SK-N-SH (cell line): ENCODE measurements around the gene MAN2A1. TPM values are rescaled to one million over a fixed set of nuclear protein-coding genes. Genes with fewer than 3 reads are reported as not detected.

Experiments used
- CTCF ChIA-PET: fragments of 300-600, 350-600 bp; formaldehyde crosslinking; extraction: SDS; loops from one replicate; lab custom pipeline; 2021; lab: Yijun Ruan, JAX
- POLR2A ChIA-PET: fragments of 350-600 bp; sonication (Branson Sonifier 250); formaldehyde crosslinking; extraction: SDS; loops from one replicate; lab custom pipeline; 2020; ENCODE audit warnings: antibody characterized with exemption, inconsistent platforms; lab: Yijun Ruan, JAX
- DNase-seq: peaks from one replicate; pipeline ENCODE4 v3.0.0; 2012
- H2AFZ ChIP-seq: fragments of 200-600 bp; sonication (generic); 2 replicates; pipeline ENCODE4 v1.8.1; 2016; ENCODE audit warnings: antibody characterized with exemption, mild to moderate bottlenecking, low read depth
- H3F3A ChIP-seq: fragments of 200-600 bp; sonication (generic); replicated peaks from 2 replicates; pipeline ENCODE3; 2016; ENCODE audit warnings: antibody characterized with exemption, mild to moderate bottlenecking; ENCODE audit not compliant: insufficient read depth
- H3K27ac ChIP-seq, 2 experiments: fragments of 200-500 bp in 1 of 2; fragments of 200-600 bp in 1 of 2; sonication (Bioruptor generic) in 1 of 2; sonication (generic), shearing (Covaris generic) in 1 of 2; 2 replicates each; pipeline versions ENCODE4 v1.5.1 to v1.6.1; 2014 to 2016; ENCODE audit warnings: low read depth in 2 of 2, inconsistent platforms in 1 of 2, low read length in 1 of 2, mild to moderate bottlenecking in 1 of 2, mixed read lengths in 1 of 2
- H3K27me3 ChIP-seq: fragments of 200-600 bp; sonication (generic), shearing (Covaris generic); 2 replicates; pipeline ENCODE4 v1.6.1; 2016; ENCODE audit warnings: mixed run types; ENCODE audit not compliant: insufficient read depth
- H3K36me3 ChIP-seq, 2 experiments: fragments of 200-500 bp in 1 of 2; fragments of 200-600 bp in 1 of 2; sonication (Bioruptor generic) in 1 of 2; sonication (generic) in 1 of 2; replicated peaks in 1 of 2; 2 replicates each; pipeline versions ENCODE3 to v1.5.1; 2014 to 2016; ENCODE audit warnings: low read length in 1 of 2, mild to moderate bottlenecking in 1 of 2; ENCODE audit not compliant: insufficient read depth in 2 of 2, control insufficient read depth in 1 of 2
- H3K4me1 ChIP-seq, 2 experiments: fragments of 200-500 bp in 1 of 2; fragments of 200-600 bp in 1 of 2; sonication (Bioruptor generic) in 1 of 2; sonication (generic), shearing (Covaris generic) in 1 of 2; 2 replicates each; pipeline versions ENCODE4 v1.5.1 to v1.6.1; 2014 to 2016; ENCODE audit warnings: low read depth in 1 of 2, low read length in 1 of 2, mixed run types in 1 of 2; ENCODE audit not compliant: insufficient read depth in 2 of 2, control insufficient read depth in 1 of 2
- H3K4me2 ChIP-seq: fragments of 200-600 bp; sonication (generic), shearing (Covaris generic); 2 replicates; pipeline ENCODE4 v1.6.1; 2017; ENCODE audit warnings: mixed run types
- H3K4me3 ChIP-seq, 2 experiments: fragments of 200-500 bp in 1 of 2; fragments of 200-600 bp in 1 of 2; sonication (Bioruptor generic) in 1 of 2; sonication (generic), shearing (Covaris generic) in 1 of 2; 2 replicates each; pipeline versions ENCODE4 v1.5.1 to v1.8.1; 2014 to 2016; ENCODE audit warnings: low read depth in 2 of 2, inconsistent platforms in 1 of 2, low read length in 1 of 2, mild to moderate bottlenecking in 1 of 2, mixed read lengths in 1 of 2, moderate library complexity in 1 of 2
- H3K79me2 ChIP-seq: fragments of 200-600 bp; sonication (generic); 2 replicates; pipeline ENCODE4 v1.8.1; 2017; ENCODE audit warnings: mild to moderate bottlenecking; ENCODE audit not compliant: insufficient read depth
- H3K9ac ChIP-seq: fragments of 200-600 bp; sonication (generic); 2 replicates; pipeline ENCODE4 v1.6.1; 2017; ENCODE audit warnings: mixed run types
- H3K9me2 ChIP-seq: fragments of 200-600 bp; sonication (generic); 2 replicates; pipeline ENCODE4 v1.6.1; 2017; ENCODE audit warnings: mixed run types
- H3K9me3 ChIP-seq: fragments of 200-600 bp; sonication (generic); 2 replicates; pipeline ENCODE4 v1.6.1; 2017; ENCODE audit warnings: mixed run types, mild to moderate bottlenecking, moderate library complexity
- H4K20me1 ChIP-seq: fragments of 200-600 bp; sonication (generic); 2 replicates; pipeline ENCODE4 v1.6.1; 2017; ENCODE audit warnings: mild to moderate bottlenecking, mixed run types; ENCODE audit not compliant: insufficient read depth
- CHD2 ChIP-seq: fragments of 150-350 bp; IDR thresholded peaks from 2 replicates; pipeline ENCODE4 v1.6.1; 2018; ENCODE audit warnings: low read length; ENCODE audit not compliant: partially characterized antibody
- ELF1 ChIP-seq: IDR thresholded peaks from 2 replicates; pipeline ENCODE4 v1.4.0; 2012
- EP300 ChIP-seq, 2 experiments: IDR thresholded peaks; 2 replicates each; pipeline versions ENCODE4 v1.4.0 to v1.6.1; 2012; ENCODE audit warnings: borderline replicate concordance in 1 of 2, low read depth in 1 of 2, low read length in 1 of 2
- FOXJ3 ChIP-seq: sonication (generic); formaldehyde crosslinking; IDR thresholded peaks from 2 replicates; pipeline ENCODE4 v1.5.1; 2020; ENCODE audit warnings: mild to moderate bottlenecking, missing genetic modification reagents
- MEF2A ChIP-seq: IDR thresholded peaks from 2 replicates; pipeline ENCODE4 v1.4.0; 2012; ENCODE audit warnings: low read depth, borderline replicate concordance
- POLR2AphosphoS5 ChIP-seq: IDR thresholded peaks from 2 replicates; pipeline ENCODE4 v1.6.1; 2012; ENCODE audit warnings: low read depth, low read length
- RFX5 ChIP-seq: IDR thresholded peaks from 2 replicates; pipeline ENCODE4 v1.6.1; 2012; ENCODE audit warnings: mild to moderate bottlenecking, improper control_type of control experiment, low read length
- RXRA ChIP-seq: IDR thresholded peaks from 2 replicates; pipeline ENCODE4 v1.4.0; 2012; ENCODE audit warnings: low read depth, mild to moderate bottlenecking, borderline replicate concordance
- YY1 ChIP-seq: IDR thresholded peaks from 2 replicates; pipeline ENCODE4 v1.4.0; 2012; ENCODE audit warnings: low read depth, mild to moderate bottlenecking
- WGBS: methylation state at CpG from one replicate; pipeline ENCODE4 v1.1.6; 2017; ENCODE audit warnings: low lambda C conversion rate; 5-methylcytosine and 5-hydroxymethylcytosine counted together
- polyA plus RNA-seq, 3 experiments: library from polyadenylated mRNA; depleted of rRNA; stranded (reverse); fragments of >200 nt; gene quantifications; 2 replicates each; pipeline ENCODE4 v1.2.3, GENCODE V29; 2012
- TF ChIP-seq, protein P1 (sequence below): IDR thresholded peaks from 2 replicates; pipeline ENCODE4 v1.6.1; 2012; ENCODE audit warnings: mild to moderate bottlenecking, low read depth, low read length, moderate library complexity
- TF ChIP-seq, protein P2 (sequence below): IDR thresholded peaks from 2 replicates; pipeline ENCODE4 v1.4.0; 2012; ENCODE audit warnings: low read depth, borderline replicate concordance
- TF ChIP-seq, protein P3 (sequence below): IDR thresholded peaks from 2 replicates; pipeline ENCODE4; 2012
- TF ChIP-seq, protein P4 (sequence below): IDR thresholded peaks from 2 replicates; pipeline ENCODE4 v1.4.0; 2012; ENCODE audit warnings: low read depth
- TF ChIP-seq, protein P5 (sequence below): fragments of 200-600 bp; sonication (generic); IDR thresholded peaks from 2 replicates; pipeline ENCODE4 v1.6.1; 2017; ENCODE audit warnings: antibody characterized with exemption, mild to moderate bottlenecking, moderate library complexity

Gene MAN2A1
- polyA plus RNA-seq, 1 of the 3 experiments (the other 2 are of a cell fraction), result 19.7 TPM

DNA sequence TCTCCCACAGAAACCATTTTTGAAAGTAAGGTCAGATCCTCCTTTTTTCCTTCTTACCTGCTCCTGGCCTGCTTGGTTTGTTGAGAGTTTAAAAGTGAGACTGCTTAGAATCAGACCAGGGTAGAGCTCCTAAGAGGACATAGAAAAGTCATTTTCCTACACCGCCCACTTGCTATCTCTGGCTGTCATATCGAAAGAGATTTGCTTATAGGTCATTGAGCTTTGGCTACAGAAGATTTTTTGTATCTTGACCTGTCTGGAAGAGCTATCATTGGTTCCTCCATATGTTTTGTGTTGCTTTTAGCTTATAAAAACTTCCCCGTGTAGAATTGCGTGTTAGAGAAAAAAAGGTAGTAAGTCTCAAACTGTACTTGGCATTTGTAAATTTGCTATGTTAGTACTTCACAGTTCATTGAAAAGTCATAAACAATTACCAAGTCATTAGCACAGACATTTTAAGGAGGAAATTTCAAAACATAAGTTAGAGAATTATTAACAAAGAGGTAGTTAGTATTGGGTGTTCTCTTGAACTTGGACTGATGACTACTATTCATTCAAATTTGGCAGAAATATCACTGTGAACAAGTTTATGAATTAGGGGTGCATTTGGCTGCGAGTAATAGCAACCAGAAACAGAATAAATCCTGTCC lies 96.6 kb downstream of the MAN2A1 start:
- H3K9me3 ChIP-seq, result no peaks in the 10 kb centered on the region
- TF ChIP-seq EP300 (IDR thresholded peaks at IDR 0.05; ENCODE audit: borderline replicate concordance in 1 of 2, low read depth in 1 of 2, low read length in 1 of 2), result no peak
- TF ChIP-seq POLR2AphosphoS5, result no peak
- TF ChIP-seq, protein P1, sequence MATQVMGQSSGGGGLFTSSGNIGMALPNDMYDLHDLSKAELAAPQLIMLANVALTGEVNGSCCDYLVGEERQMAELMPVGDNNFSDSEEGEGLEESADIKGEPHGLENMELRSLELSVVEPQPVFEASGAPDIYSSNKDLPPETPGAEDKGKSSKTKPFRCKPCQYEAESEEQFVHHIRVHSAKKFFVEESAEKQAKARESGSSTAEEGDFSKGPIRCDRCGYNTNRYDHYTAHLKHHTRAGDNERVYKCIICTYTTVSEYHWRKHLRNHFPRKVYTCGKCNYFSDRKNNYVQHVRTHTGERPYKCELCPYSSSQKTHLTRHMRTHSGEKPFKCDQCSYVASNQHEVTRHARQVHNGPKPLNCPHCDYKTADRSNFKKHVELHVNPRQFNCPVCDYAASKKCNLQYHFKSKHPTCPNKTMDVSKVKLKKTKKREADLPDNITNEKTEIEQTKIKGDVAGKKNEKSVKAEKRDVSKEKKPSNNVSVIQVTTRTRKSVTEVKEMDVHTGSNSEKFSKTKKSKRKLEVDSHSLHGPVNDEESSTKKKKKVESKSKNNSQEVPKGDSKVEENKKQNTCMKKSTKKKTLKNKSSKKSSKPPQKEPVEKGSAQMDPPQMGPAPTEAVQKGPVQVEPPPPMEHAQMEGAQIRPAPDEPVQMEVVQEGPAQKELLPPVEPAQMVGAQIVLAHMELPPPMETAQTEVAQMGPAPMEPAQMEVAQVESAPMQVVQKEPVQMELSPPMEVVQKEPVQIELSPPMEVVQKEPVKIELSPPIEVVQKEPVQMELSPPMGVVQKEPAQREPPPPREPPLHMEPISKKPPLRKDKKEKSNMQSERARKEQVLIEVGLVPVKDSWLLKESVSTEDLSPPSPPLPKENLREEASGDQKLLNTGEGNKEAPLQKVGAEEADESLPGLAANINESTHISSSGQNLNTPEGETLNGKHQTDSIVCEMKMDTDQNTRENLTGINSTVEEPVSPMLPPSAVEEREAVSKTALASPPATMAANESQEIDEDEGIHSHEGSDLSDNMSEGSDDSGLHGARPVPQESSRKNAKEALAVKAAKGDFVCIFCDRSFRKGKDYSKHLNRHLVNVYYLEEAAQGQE, result no peak
- TF ChIP-seq, protein P2, sequence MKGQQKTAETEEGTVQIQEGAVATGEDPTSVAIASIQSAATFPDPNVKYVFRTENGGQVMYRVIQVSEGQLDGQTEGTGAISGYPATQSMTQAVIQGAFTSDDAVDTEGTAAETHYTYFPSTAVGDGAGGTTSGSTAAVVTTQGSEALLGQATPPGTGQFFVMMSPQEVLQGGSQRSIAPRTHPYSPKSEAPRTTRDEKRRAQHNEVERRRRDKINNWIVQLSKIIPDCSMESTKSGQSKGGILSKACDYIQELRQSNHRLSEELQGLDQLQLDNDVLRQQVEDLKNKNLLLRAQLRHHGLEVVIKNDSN, result no peak
- TF ChIP-seq RFX5, result no peak
- TF ChIP-seq MEF2A, result no peak
- no peak for TF ChIP-seq CHD2
- TF ChIP-seq YY1, result no peak
- no peak for TF ChIP-seq FOXJ3 (CRISPR knock-in tag)
- TF ChIP-seq, protein P3, sequence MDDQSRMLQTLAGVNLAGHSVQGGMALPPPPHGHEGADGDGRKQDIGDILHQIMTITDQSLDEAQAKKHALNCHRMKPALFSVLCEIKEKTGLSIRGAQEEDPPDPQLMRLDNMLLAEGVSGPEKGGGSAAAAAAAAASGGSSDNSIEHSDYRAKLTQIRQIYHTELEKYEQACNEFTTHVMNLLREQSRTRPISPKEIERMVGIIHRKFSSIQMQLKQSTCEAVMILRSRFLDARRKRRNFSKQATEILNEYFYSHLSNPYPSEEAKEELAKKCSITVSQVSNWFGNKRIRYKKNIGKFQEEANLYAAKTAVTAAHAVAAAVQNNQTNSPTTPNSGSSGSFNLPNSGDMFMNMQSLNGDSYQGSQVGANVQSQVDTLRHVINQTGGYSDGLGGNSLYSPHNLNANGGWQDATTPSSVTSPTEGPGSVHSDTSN, result no peak
- TF ChIP-seq RXRA, result no peak
- TF ChIP-seq, protein P4, sequence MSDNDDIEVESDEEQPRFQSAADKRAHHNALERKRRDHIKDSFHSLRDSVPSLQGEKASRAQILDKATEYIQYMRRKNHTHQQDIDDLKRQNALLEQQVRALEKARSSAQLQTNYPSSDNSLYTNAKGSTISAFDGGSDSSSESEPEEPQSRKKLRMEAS, result no peak
- TF ChIP-seq ELF1, result no peak
- TF ChIP-seq, protein P5, sequence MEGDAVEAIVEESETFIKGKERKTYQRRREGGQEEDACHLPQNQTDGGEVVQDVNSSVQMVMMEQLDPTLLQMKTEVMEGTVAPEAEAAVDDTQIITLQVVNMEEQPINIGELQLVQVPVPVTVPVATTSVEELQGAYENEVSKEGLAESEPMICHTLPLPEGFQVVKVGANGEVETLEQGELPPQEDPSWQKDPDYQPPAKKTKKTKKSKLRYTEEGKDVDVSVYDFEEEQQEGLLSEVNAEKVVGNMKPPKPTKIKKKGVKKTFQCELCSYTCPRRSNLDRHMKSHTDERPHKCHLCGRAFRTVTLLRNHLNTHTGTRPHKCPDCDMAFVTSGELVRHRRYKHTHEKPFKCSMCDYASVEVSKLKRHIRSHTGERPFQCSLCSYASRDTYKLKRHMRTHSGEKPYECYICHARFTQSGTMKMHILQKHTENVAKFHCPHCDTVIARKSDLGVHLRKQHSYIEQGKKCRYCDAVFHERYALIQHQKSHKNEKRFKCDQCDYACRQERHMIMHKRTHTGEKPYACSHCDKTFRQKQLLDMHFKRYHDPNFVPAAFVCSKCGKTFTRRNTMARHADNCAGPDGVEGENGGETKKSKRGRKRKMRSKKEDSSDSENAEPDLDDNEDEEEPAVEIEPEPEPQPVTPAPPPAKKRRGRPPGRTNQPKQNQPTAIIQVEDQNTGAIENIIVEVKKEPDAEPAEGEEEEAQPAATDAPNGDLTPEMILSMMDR, result no peak
- TF ChIP-seq, all 33 proteins: peak for 0
- ChIA-PET POLR2A (no interaction called here), CTCF (interaction anchor here (0.5 kb wide), 1 partner anchor 113 kb away, joined by 3 read pairs; no protein-coding TSS in a partner anchor)
- H3F3A ChIP-seq, result no peaks in the 10 kb centered on the region
- no peaks in the 10 kb centered on the region for H3K79me2 ChIP-seq
- no peak overlapping the region for H3K27ac ChIP-seq
- peaks cover 24 to 59% of the 10 kb centered on the region in 2 experiments for H3K36me3 ChIP-seq
- H3K27me3 ChIP-seq, result no peaks in the 10 kb centered on the region
- no peaks in the 10 kb centered on the region for H3K4me1 ChIP-seq
- H3K4me3 ChIP-seq, result no peak overlapping the region
- DNase-seq, result no peak
- H2AFZ ChIP-seq, result no peak overlapping the region
- no peak overlapping the region for H3K4me2 ChIP-seq
- no peaks in the 10 kb centered on the region for H3K9me2 ChIP-seq
- no peak overlapping the region for H3K9ac ChIP-seq
- WGBS, result 95% methylated on average over 5 of the region's 5 CpGs
- no peaks in the 10 kb centered on the region for H4K20me1 ChIP-seq
